Ascending aorta (tissue), 2 donors: Measurements from ENCODE around the gene EXOSC3. TPM values are rescaled to one million over a fixed set of nuclear protein-coding genes. Genes with fewer than 3 reads are reported as not detected.

Experiments used
- DNase-seq, 2 donors: peaks; one replicate each; pipeline ENCODE4 v3.0.0-alpha.2; 2019; ENCODE audit warnings: low spot score in 2 of 2
- H3K27ac ChIP-seq, 2 donors: fragments of 200-600 bp; sonication (generic); one replicate each; pipeline ENCODE4 v1.5.1; 2016 to 2017; ENCODE audit warnings: mild to moderate bottlenecking in 1 of 2
- H3K27me3 ChIP-seq: fragments of 200-600 bp; sonication (generic); one replicate; pipeline ENCODE4 v1.5.1; 2017
- H3K36me3 ChIP-seq, 2 donors: fragments of 200-600 bp; sonication (generic); one replicate each; pipeline ENCODE4 v1.5.1; 2016
- H3K4me1 ChIP-seq, 2 donors: fragments of 200-600 bp; sonication (generic); one replicate each; pipeline ENCODE4 v1.5.1; 2016 to 2017; ENCODE audit warnings: mild to moderate bottlenecking in 1 of 2
- H3K4me3 ChIP-seq, 2 donors: fragments of 200-600 bp; sonication (generic); one replicate each; pipeline ENCODE4 v1.5.1; 2016 to 2017; ENCODE audit warnings: mild to moderate bottlenecking in 1 of 2
- H3K9me3 ChIP-seq, 2 donors: fragments of 200-600 bp; sonication (generic); one replicate each; pipeline ENCODE4 v1.5.1; 2016
- intact Hi-C: fragments of 100-400 bp; cut with DNase I; formaldehyde crosslinking; loops from one replicate; pipeline ENCODE4 v1.15.1; 2023
- total RNA-seq: library from RNA; depleted of rRNA; stranded (reverse); fragments of >200 nt; gene quantifications from one replicate; pipeline ENCODE4 v1.1.0, GENCODE V29; 2016
- TF ChIP-seq, protein P1 (sequence below), 3 experiments: fragments of 200-600 bp in 2 of 3; fragments of 450-650 bp in 1 of 3; sonication (generic) in 2 of 3; IDR thresholded peaks; one replicate each; pipeline ENCODE4 v1.5.1; 2016 to 2019; ENCODE audit warnings: antibody characterized with exemption in 3 of 3, mild to moderate bottlenecking in 1 of 3, moderate library complexity in 1 of 3

EXOSC3 gene
- total RNA-seq, 1 donor from 2014 or later, result 9.0 TPM

GRCh38 chr9:37749129-37749528 is 35.7 kb downstream of the EXOSC3 start:
- TF ChIP-seq, protein P1, sequence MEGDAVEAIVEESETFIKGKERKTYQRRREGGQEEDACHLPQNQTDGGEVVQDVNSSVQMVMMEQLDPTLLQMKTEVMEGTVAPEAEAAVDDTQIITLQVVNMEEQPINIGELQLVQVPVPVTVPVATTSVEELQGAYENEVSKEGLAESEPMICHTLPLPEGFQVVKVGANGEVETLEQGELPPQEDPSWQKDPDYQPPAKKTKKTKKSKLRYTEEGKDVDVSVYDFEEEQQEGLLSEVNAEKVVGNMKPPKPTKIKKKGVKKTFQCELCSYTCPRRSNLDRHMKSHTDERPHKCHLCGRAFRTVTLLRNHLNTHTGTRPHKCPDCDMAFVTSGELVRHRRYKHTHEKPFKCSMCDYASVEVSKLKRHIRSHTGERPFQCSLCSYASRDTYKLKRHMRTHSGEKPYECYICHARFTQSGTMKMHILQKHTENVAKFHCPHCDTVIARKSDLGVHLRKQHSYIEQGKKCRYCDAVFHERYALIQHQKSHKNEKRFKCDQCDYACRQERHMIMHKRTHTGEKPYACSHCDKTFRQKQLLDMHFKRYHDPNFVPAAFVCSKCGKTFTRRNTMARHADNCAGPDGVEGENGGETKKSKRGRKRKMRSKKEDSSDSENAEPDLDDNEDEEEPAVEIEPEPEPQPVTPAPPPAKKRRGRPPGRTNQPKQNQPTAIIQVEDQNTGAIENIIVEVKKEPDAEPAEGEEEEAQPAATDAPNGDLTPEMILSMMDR (IDR thresholded peaks at IDR 0.05), result no peak

GRCh38 chr9:37747271-37747753 is 37.6 kb downstream of the EXOSC3 start:
- no peak for DNase-seq
- Histone ChIP-seq H3K27ac (no peak overlapping the region), H3K4me1 (no peaks in the 10 kb centered on the region), H3K9me3 (no peaks in the 10 kb centered on the region), H3K27me3 (no peaks in the 10 kb centered on the region), H3K36me3 (no peaks in the 10 kb centered on the region), H3K4me3 (no peak overlapping the region)
- TF ChIP-seq, protein P1 (IDR thresholded peaks at IDR 0.05), result peak in 2 of 3 experiments; percentile 70 to 81
- intact Hi-C loops, result loop anchor here (10.0 kb wide), 2 partner anchors 617 to 647 kb away; partner anchors contain the start of gene ALDH1B1

More at GRCh38 chr9:37749129-37749528, 35.7 kb downstream of the EXOSC3 start:
- no peak overlapping the region for H3K27ac ChIP-seq
- peaks cover 0 to under 1% of the 10 kb centered on the region in 2 donors for H3K4me1 ChIP-seq
- no peaks in the 10 kb centered on the region for H3K36me3 ChIP-seq
- no peaks in the 10 kb centered on the region for H3K9me3 ChIP-seq
- no peak overlapping the region for H3K4me3 ChIP-seq
- intact Hi-C loops, result loop anchor here (10.0 kb wide), 2 partner anchors 616 to 646 kb away; partner anchors contain the start of gene ALDH1B1
- no peaks in the 10 kb centered on the region for H3K27me3 ChIP-seq
- no peak for DNase-seq

- intact Hi-C loops, result loop anchor here (10.0 kb wide), 2 partner anchors 618 to 648 kb away; partner anchors contain the start of gene ALDH1B1
- TF ChIP-seq, protein P1 (IDR thresholded peaks at IDR 0.05), result no peak
- no peak overlapping the region for H3K27ac ChIP-seq
- DNase-seq, result no peak
- no peaks in the 10 kb centered on the region for H3K36me3 ChIP-seq
- H3K4me1 ChIP-seq, result no peaks in the 10 kb centered on the region
- no peak overlapping the region for H3K4me3 ChIP-seq
- no peaks in the 10 kb centered on the region for H3K9me3 ChIP-seq
- H3K27me3 ChIP-seq, result no peaks in the 10 kb centered on the region
Observed at GRCh38 chr9:37746448-37747270, 38.2 kb downstream of the EXOSC3 start.

- Histone ChIP-seq H3K4me3 (no peak overlapping the region), H3K36me3 (no peaks in the 10 kb centered on the region), H3K9me3 (no peaks in the 10 kb centered on the region), H3K4me1 (no peaks in the 10 kb centered on the region), H3K27ac (no peak overlapping the region), H3K27me3 (no peaks in the 10 kb centered on the region)
- no peak for DNase-seq
- TF ChIP-seq, protein P1 (IDR thresholded peaks at IDR 0.05), result no peak
- intact Hi-C loops, result loop anchor here (10.0 kb wide), 2 partner anchors 619 to 649 kb away; partner anchors contain the start of gene ALDH1B1
Observed at GRCh38 chr9:37745970-37746369, 38.9 kb downstream of the EXOSC3 start.

GRCh38 chr9:37740631-37741328 is 44.1 kb downstream of the EXOSC3 start:
- Histone ChIP-seq H3K27me3 (no peaks in the 10 kb centered on the region), H3K36me3 (no peaks in the 10 kb centered on the region), H3K4me3 (no peak overlapping the region), H3K27ac (no peak overlapping the region), H3K4me1 (no peaks in the 10 kb centered on the region), H3K9me3 (no peaks in the 10 kb centered on the region)
- DNase-seq, result peak in 1 of 2 donors; percentile 31
- intact Hi-C loops, result loop anchor here (10.0 kb wide), 2 partner anchors 624 to 654 kb away; partner anchors contain the start of gene ALDH1B1
- TF ChIP-seq, protein P1 (IDR thresholded peaks at IDR 0.05), result no peak
